Testis (tissue), 2 donors: ENCODE data around the gene RILPL2.

Source experiments
- CTCF ChIP-seq, 3 experiments: fragments of 450-650 bp in 2 of 3; fragments of 200-600 bp in 1 of 3; sonication (generic) in 1 of 3; IDR thresholded peaks; one replicate each; pipeline ENCODE4 v1.5.1; 2016 to 2019; ENCODE audit warnings: antibody characterized with exemption in 3 of 3, mild to moderate bottlenecking in 2 of 3, moderate library complexity in 1 of 3
- POLR2A ChIP-seq: fragments of 450-650 bp; IDR thresholded peaks from one replicate; pipeline ENCODE4 v1.6.1; 2017; ENCODE audit warnings: antibody characterized with exemption, mild to moderate bottlenecking, moderate library complexity

- TF ChIP-seq CTCF (IDR thresholded peaks at IDR 0.05) = no peak
- no peak for TF ChIP-seq POLR2A
These were observed 39.9 kb downstream of the RILPL2 start for GRCh38 chr12:123396543-123396942.
